Kidney epithelial cell (primary cell): Measurements from ENCODE around the gene AMHR2. TPM values are rescaled to one million over a fixed set of nuclear protein-coding genes. Genes with fewer than 3 reads are reported as not detected.
A peak's percentile ranks its signal among the peaks of the same experiment; 100 is the strongest.
"Not testable (repeated sequence)": the region's sequence is repeated elsewhere in the genome, so short reads cannot be mapped to it uniquely, and the experiment has no call there.

Experiments used
- DNase-seq: peaks from one replicate; pipeline ENCODE4 v3.0.0-alpha.2; 2010; ENCODE audit warnings: low read depth
- H3K27me3 ChIP-seq: 2 replicates; pipeline ENCODE4 v1.6.0; 2011; ENCODE audit warnings: low read length; ENCODE audit not compliant: control insufficient read depth, insufficient read depth
- H3K36me3 ChIP-seq: 2 replicates; pipeline ENCODE4 v1.5.1; 2011; ENCODE audit warnings: low read length; ENCODE audit not compliant: control insufficient read depth, insufficient read depth
- H3K4me3 ChIP-seq: 2 replicates; pipeline ENCODE4 v1.5.1; 2011; ENCODE audit warnings: low read depth, mild to moderate bottlenecking, control low read depth, low read length
- total RNA-seq: library from RNA; depleted of rRNA; stranded (reverse); fragments of >200 nt; gene quantifications from 2 replicates; pipeline ENCODE4 v1.2.3, GENCODE V29; 2015
- TF ChIP-seq, protein P1 (sequence below): IDR thresholded peaks from 2 replicates; pipeline ENCODE4 v1.5.1; 2011; ENCODE audit warnings: mild to moderate bottlenecking, moderate library complexity, low read length, control low read depth, inconsistent platforms; ENCODE audit not compliant: insufficient read depth, poor library complexity, severe bottlenecking

The AMHR2 gene
- total RNA-seq, 1 donor from 2014 or later = not detected

DNA sequence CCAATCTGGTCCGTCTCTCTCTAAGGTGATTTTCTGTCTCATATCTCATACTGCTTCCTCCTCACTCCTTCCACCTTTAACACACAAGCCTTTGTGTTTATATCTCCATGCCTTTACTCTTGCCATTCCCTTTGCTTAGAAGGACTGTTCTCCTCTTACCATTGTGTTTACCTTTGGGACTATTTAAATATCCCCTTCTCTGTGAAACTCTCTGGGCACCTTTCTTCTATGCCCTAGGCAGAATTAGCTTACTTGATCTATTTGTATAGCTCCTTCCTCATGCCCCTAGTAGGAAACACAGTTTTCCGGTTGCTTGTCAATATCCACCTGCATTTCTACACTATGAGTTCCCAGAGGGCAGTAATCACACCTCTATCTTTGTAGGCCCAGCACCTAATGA, 3.9 kb upstream of the AMHR2 start:
- Histone ChIP-seq H3K36me3 (no peaks in the 10 kb centered on the region), H3K4me3 (no peak overlapping the region), H3K27me3 (no peaks in the 10 kb centered on the region)
- DNase-seq = no peak
- TF ChIP-seq, protein P1, sequence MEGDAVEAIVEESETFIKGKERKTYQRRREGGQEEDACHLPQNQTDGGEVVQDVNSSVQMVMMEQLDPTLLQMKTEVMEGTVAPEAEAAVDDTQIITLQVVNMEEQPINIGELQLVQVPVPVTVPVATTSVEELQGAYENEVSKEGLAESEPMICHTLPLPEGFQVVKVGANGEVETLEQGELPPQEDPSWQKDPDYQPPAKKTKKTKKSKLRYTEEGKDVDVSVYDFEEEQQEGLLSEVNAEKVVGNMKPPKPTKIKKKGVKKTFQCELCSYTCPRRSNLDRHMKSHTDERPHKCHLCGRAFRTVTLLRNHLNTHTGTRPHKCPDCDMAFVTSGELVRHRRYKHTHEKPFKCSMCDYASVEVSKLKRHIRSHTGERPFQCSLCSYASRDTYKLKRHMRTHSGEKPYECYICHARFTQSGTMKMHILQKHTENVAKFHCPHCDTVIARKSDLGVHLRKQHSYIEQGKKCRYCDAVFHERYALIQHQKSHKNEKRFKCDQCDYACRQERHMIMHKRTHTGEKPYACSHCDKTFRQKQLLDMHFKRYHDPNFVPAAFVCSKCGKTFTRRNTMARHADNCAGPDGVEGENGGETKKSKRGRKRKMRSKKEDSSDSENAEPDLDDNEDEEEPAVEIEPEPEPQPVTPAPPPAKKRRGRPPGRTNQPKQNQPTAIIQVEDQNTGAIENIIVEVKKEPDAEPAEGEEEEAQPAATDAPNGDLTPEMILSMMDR = no peak

DNA sequence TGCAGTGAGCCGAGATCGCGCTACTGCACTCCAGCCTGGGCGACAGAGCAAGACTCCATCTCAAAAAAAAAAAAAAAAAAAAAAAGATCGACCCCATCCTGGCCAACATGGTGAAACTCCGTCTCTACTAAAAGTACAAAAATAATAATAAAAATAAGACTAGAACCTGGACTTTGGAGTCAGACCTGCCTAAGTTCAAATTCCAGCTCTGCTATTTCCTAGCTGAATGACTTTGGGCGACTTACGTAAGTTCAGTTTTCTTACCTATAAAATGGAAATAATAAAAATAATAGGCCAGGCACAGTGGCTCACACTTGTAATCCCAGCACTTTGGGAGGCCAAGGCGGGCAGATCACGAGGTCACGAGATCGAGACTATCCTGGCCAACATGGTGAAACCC, 1.4 kb upstream of the AMHR2 start:
- H3K4me3 ChIP-seq, H3K27me3 ChIP-seq, H3K36me3 ChIP-seq, DNase-seq: not testable (repeated sequence)

DNA sequence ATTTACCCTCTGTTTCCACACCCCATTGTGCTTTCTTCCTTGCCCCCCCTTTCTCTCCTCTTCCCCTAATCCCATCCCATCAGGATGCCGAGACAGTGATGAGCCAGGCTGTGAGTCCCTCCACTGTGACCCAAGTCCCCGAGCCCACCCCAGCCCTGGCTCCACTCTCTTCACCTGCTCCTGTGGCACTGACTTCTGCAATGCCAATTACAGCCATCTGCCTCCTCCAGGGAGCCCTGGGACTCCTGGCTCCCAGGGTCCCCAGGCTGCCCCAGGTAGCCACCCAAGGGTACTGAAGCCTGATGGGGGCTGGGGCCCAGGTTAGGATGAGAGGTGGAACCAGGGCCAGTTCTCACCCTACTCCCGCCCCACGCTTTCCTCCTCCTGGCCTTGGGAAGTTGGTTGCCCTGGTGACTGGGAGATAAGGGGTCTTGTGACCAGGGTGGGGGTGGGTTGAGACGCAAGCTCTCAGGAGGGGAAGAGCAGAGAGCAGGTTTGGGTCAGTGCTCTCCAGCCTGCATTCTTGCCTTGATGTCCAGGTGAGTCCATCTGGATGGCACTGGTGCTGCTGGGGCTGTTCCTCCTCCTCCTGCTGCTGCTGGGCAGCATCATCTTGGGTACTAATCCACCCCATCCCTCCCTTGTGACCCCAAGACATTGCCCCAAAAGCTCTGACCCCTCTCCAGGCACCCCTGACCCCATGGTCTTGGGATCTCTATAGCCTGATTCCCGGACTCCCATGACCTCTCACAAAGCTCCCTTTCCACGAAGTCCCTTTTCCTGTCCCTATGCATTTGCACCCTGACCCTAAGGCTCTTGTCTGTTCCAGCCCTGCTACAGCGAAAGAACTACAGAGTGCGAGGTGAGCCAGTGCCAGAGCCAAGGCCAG, 1.2 kb downstream of the AMHR2 start:
- Histone ChIP-seq H3K4me3 (no peak overlapping the region), H3K27me3 (no peaks in the 10 kb centered on the region), H3K36me3 (no peaks in the 10 kb centered on the region)
- TF ChIP-seq, protein P1 = no peak
- no peak for DNase-seq

DNA sequence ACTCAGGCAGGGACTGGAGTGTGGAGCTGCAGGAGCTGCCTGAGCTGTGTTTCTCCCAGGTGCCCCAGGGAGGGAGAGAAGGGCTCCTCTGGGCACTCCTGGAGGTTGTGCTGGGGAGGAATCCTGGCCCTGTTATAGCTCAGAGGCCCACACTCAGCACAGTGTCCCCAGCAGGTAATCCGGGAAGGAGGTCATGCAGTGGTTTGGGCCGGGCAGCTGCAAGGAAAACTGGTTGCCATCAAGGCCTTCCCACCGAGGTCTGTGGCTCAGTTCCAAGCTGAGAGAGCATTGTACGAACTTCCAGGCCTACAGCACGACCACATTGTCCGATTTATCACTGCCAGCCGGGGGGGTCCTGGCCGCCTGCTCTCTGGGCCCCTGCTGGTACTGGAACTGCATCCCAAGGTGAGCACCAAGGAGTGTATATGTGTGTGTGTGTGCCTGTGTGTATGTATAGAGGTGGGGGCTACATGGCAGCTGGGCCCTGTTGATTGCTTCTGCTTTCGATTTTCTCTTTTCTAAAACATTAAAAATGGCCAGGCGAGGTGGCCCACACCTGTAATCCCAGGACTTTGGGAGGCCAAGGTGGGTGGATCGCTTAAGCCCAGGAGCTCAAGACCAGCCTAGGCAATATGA, 2.0 kb downstream of the AMHR2 start:
- Histone ChIP-seq H3K36me3 (no peaks in the 10 kb centered on the region), H3K27me3 (no peaks in the 10 kb centered on the region), H3K4me3 (no peak overlapping the region)
- TF ChIP-seq, protein P1 = no peak
- DNase-seq = no peak

DNA sequence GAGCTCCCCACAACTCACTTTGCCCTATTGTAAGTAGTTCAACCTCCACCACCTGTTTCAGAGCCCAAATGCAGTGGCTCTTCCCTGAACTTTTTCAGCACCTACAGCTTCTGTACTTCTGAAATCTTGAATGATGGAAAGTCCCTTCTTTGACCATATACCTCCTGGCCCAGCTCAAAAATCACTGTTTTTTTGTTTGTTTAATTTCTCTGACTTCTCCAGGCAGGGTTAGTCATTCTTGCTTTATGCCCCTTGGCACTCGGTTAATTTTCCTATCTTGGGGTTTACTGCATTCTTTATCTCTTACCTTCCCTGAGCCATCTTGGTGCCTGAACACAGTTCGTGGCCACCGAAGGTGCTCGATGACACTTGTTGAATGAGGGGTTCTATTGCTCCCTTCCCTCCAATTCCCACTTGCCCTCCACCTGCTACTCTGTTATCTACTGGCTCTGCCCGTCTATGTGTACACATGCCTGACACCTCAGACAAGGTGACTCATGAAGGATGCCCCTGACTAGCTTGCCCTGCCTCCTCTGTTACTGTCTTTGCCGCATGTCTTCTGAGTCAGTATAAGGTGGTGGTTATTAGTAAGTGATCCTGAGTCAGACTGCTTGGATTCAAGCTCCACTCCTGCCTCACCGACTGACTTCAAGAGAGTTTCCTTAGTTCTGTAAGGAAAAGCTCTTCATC, 4.4 kb downstream of the AMHR2 start:
- H3K27me3 ChIP-seq = no peaks in the 10 kb centered on the region
- H3K4me3 ChIP-seq = no peak overlapping the region
- DNase-seq = peak; percentile 97
- TF ChIP-seq, protein P1 = no peak
- H3K36me3 ChIP-seq = no peaks in the 10 kb centered on the region

DNA sequence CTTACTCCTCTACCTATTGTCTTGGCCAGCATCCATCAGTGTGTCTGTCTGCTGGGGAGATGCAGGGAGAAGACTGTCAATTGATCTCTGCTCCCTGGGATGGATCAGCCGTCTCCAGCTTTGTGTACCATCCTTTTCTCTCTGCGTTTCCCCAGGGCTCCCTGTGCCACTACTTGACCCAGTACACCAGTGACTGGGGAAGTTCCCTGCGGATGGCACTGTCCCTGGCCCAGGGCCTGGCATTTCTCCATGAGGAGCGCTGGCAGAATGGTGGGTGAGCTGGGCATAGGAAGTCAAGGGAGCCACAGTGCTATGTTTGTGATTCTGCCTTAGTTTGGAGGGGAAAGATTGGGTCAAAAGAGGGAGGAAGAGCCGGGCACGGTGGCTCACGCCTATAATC, 5.1 kb downstream of the AMHR2 start:
- Histone ChIP-seq H3K36me3 (no peaks in the 10 kb centered on the region), H3K27me3 (no peaks in the 10 kb centered on the region), H3K4me3 (no peak overlapping the region)
- no peak for DNase-seq
- TF ChIP-seq, protein P1 = no peak
